ENCODE results near the gene AOX1.

AOX1 gene

DNA sequence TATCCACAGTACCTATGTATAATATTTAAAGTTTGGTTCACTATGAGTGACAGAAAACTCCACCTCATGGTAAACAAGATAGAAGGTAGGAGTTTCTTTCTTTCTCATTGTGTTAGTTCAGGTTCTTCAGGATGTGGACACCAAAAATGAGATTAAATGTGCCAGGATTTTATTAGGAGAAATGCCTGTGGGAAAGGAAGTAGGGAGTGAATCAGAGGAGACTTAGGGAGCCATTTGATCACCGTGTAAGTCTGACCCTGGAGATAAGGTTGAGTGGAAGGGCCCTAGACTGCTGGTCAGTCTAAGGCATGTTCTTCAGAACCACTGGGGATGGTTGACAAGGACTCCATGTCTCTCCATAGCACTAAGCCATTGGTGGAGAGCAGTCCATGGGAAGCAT, 8.1 kb downstream of the AOX1 start:
- no peak for TF ChIP-seq EZH2phosphoT487 (IDR thresholded peaks at IDR 0.05; ENCODE audit: borderline replicate concordance)
- TF ChIP-seq, protein P1, sequence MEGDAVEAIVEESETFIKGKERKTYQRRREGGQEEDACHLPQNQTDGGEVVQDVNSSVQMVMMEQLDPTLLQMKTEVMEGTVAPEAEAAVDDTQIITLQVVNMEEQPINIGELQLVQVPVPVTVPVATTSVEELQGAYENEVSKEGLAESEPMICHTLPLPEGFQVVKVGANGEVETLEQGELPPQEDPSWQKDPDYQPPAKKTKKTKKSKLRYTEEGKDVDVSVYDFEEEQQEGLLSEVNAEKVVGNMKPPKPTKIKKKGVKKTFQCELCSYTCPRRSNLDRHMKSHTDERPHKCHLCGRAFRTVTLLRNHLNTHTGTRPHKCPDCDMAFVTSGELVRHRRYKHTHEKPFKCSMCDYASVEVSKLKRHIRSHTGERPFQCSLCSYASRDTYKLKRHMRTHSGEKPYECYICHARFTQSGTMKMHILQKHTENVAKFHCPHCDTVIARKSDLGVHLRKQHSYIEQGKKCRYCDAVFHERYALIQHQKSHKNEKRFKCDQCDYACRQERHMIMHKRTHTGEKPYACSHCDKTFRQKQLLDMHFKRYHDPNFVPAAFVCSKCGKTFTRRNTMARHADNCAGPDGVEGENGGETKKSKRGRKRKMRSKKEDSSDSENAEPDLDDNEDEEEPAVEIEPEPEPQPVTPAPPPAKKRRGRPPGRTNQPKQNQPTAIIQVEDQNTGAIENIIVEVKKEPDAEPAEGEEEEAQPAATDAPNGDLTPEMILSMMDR (conservative IDR thresholded peaks at IDR 0.05; ENCODE audit: low read length) = no peak
- Histone ChIP-seq H3K27me3 (ENCODE audit: insufficient read depth, low read length, poor library complexity, severe bottlenecking) (no peaks in the 10 kb centered on the region), H3K79me2 (ENCODE audit: insufficient read depth, low read length) (no peaks in the 10 kb centered on the region), H3K4me3 (ENCODE audit: low read length, poor library complexity, severe bottlenecking) (no peak overlapping the region), H4K20me1 (ENCODE audit: insufficient read depth, low read length, poor library complexity, severe bottlenecking) (no peaks in the 10 kb centered on the region), H3K4me1 (ENCODE audit: insufficient read depth, low read length, poor library complexity, severe bottlenecking) (no peaks in the 10 kb centered on the region), H3F3A (ENCODE audit: low read depth) (no peaks in the 10 kb centered on the region), H2AFZ (ENCODE audit: low read length) (no peak overlapping the region), H3K9me2 (replicated peaks; ENCODE audit: low read depth, low read length) (no peaks in the 10 kb centered on the region), H3K4me2 (ENCODE audit: low read depth, low read length, poor library complexity, severe bottlenecking) (no peak overlapping the region), H3K9ac (ENCODE audit: low read depth, low read length, poor library complexity, severe bottlenecking) (no peak overlapping the region), H3K9me3 (ENCODE audit: insufficient read depth, low read depth, low read length) (no peaks in the 10 kb centered on the region), H3K36me3 (ENCODE audit: insufficient read depth, low read length) (no peaks in the 10 kb centered on the region)

DNA sequence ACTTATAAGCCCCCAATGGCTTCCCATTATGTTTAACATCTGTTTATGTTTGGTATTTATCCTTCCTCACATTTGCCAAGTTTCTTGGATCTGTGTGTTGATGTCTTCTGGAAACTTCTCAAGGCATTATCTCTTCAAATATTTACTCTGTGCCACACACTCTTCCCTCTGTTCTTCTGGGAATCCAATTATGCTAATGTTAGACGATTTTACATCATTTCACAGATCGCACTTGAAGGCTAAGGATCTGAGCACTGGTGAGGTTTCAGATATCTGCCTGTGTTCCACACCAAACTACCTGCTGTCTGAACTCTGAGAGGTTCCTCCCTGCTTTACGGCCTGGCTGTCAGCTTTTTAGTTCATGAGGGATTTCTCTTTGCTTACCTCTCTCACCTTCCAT, 10.1 kb downstream of the AOX1 start:
- no peaks in the 10 kb centered on the region for H3K9me3 ChIP-seq (ENCODE audit: insufficient read depth, low read depth, low read length)
- H3K4me1 ChIP-seq (ENCODE audit: insufficient read depth, low read length, poor library complexity, severe bottlenecking) = no peaks in the 10 kb centered on the region
- no peaks in the 10 kb centered on the region for H3K79me2 ChIP-seq (ENCODE audit: insufficient read depth, low read length)
- no peak overlapping the region for H2AFZ ChIP-seq (ENCODE audit: low read length)
- no peak overlapping the region for H3K9ac ChIP-seq (ENCODE audit: low read depth, low read length, poor library complexity, severe bottlenecking)
- H3F3A ChIP-seq (ENCODE audit: low read depth) = no peaks in the 10 kb centered on the region
- no peaks in the 10 kb centered on the region for H3K36me3 ChIP-seq (ENCODE audit: insufficient read depth, low read length)
- H3K4me3 ChIP-seq (ENCODE audit: low read length, poor library complexity, severe bottlenecking) = no peak overlapping the region
- H3K27me3 ChIP-seq (ENCODE audit: insufficient read depth, low read length, poor library complexity, severe bottlenecking) = no peaks in the 10 kb centered on the region
- H3K9me2 ChIP-seq (replicated peaks; ENCODE audit: low read depth, low read length) = no peaks in the 10 kb centered on the region
- TF ChIP-seq, protein P1 (conservative IDR thresholded peaks at IDR 0.05; ENCODE audit: low read length) = no peak
- no peak for TF ChIP-seq EZH2phosphoT487 (IDR thresholded peaks at IDR 0.05; ENCODE audit: borderline replicate concordance)
- H3K4me2 ChIP-seq (ENCODE audit: low read depth, low read length, poor library complexity, severe bottlenecking) = no peak overlapping the region
- H4K20me1 ChIP-seq (ENCODE audit: insufficient read depth, low read length, poor library complexity, severe bottlenecking) = no peaks in the 10 kb centered on the region

DNA sequence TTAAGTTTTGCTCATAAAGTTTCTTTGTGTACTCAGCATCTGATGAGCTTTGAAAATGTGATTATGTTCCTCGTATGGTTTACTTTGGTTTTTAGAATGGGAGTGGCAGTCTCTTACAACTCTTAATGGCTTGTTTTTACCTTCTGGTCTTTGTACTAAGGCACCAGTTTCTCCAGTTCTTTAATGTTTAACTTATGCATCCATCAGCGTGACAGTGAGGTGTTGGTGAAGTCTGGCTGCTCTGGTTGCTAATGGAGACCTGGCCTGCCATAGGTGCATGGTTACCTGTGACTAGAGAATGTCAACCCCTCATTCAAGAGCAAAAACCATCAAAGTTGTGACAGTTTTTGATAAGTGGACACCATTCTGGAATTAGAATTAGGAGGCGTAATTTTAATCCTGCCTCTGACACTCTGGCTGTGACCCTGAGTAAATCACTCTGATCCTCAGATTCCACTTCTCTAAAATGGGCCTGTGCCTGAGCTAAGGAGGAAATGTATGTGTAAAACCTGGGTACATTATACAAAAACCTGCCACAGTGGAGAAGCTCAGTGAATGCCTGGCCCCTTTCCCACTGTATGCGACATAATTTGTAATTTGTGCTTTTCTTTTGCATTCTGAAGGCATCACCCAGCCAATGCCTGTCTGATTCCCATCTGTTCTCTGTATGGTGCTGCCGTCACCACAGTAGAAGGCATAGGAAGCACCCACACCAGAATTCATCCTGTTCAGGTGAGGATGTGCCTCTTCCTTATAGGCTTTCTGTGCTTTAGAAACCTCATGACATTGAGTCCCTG, 11.2 kb downstream of the AOX1 start:
- no peak overlapping the region for H2AFZ ChIP-seq (ENCODE audit: low read length)
- H3K4me3 ChIP-seq (ENCODE audit: low read length, poor library complexity, severe bottlenecking) = no peak overlapping the region
- H3F3A ChIP-seq (ENCODE audit: low read depth) = no peaks in the 10 kb centered on the region
- H3K9me2 ChIP-seq (replicated peaks; ENCODE audit: low read depth, low read length) = no peaks in the 10 kb centered on the region
- no peaks in the 10 kb centered on the region for H3K27me3 ChIP-seq (ENCODE audit: insufficient read depth, low read length, poor library complexity, severe bottlenecking)
- H3K9me3 ChIP-seq (ENCODE audit: insufficient read depth, low read depth, low read length) = no peaks in the 10 kb centered on the region
- no peak overlapping the region for H3K9ac ChIP-seq (ENCODE audit: low read depth, low read length, poor library complexity, severe bottlenecking)
- TF ChIP-seq EZH2phosphoT487 (IDR thresholded peaks at IDR 0.05; ENCODE audit: borderline replicate concordance) = no peak
- TF ChIP-seq, protein P1 (conservative IDR thresholded peaks at IDR 0.05; ENCODE audit: low read length) = no peak
- no peaks in the 10 kb centered on the region for H3K79me2 ChIP-seq (ENCODE audit: insufficient read depth, low read length)
- H3K4me1 ChIP-seq (ENCODE audit: insufficient read depth, low read length, poor library complexity, severe bottlenecking) = no peaks in the 10 kb centered on the region
- H3K4me2 ChIP-seq (ENCODE audit: low read depth, low read length, poor library complexity, severe bottlenecking) = no peak overlapping the region
- H4K20me1 ChIP-seq (ENCODE audit: insufficient read depth, low read length, poor library complexity, severe bottlenecking) = no peaks in the 10 kb centered on the region
- H3K36me3 ChIP-seq (ENCODE audit: insufficient read depth, low read length) = no peaks in the 10 kb centered on the region

All from Loucy (cell line).